Measurements from ENCODE around the gene DLG1.

GRCh38 chr3:197014942-197015575 lies 283.4 kb downstream of the DLG1 start:
- TF ChIP-seq CTCF (conservative IDR thresholded peaks at IDR 0.05; ENCODE audit: low read depth, low read length) (no peak), RFX5 (IDR thresholded peaks at IDR 0.05; ENCODE audit: low read depth, low read length) (no peak)

Measured in IMR-90 (cell line).